ENCODE data around the gene VIPAS39.
"Not testable (repeated sequence)": the region's sequence is repeated elsewhere in the genome, so short reads cannot be mapped to it uniquely, and the experiment has no call there.

Gene VIPAS39

DNA sequence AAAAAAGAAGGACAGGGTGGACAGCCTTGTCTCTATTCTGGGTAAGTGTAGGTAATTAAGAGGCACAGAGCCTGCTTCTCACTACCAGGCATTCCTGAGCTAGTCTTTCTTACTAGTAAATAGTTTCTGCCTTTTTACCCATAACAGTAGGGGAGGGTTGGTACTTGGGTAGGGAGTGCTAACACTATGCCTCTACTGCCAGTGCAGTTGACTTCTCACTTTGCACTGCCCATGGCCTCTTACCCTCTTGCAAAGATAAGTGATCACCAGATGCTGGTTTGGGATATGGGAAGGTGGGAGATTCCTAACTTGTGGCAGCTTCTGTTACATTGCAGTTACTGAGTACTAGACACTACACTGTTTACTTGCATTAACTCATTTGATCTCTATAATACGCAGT, 12.1 kb upstream of the VIPAS39 start:
- DNase-seq: no peak

DNA sequence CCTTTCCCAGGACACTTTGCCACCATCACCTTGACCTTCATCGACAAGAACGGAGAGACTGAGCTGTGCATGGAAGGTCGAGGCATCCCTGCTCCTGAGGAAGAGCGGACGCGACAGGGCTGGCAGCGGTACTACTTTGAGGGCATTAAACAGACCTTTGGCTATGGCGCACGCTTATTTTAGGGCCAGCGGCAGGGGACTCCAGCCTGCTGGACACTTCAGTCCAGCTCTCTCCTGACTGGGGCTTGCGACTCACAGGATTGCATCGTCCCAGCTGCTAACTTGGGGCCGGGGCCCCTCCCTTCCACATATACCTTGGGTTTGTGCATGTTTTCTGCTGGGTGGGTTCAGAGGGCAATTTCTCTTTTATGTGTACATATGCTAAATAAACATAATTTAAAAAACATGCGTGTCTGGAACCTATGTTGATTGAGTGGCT, 11.7 kb upstream of the VIPAS39 start:
- DNase-seq: no peak

DNA sequence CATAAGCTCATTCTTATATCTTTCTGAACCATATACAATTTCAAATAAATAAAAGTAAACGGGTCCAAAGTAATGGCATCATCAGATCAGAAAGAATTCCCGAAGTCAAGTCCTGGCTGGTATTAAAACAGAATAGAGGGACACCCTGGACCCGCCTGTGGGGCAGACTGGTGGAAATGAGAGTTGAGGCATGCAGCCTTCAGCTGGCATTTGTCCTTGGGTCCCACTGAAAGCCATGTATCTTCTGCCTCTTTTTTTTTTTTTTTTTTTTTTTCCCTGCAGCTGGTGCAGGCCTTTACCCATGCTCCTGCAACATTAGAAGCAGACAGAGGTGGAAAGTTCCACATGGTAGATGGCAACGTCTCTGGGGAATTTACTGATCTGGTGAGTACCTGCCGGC, 10.4 kb upstream of the VIPAS39 start:
- DNase-seq: no peak

DNA sequence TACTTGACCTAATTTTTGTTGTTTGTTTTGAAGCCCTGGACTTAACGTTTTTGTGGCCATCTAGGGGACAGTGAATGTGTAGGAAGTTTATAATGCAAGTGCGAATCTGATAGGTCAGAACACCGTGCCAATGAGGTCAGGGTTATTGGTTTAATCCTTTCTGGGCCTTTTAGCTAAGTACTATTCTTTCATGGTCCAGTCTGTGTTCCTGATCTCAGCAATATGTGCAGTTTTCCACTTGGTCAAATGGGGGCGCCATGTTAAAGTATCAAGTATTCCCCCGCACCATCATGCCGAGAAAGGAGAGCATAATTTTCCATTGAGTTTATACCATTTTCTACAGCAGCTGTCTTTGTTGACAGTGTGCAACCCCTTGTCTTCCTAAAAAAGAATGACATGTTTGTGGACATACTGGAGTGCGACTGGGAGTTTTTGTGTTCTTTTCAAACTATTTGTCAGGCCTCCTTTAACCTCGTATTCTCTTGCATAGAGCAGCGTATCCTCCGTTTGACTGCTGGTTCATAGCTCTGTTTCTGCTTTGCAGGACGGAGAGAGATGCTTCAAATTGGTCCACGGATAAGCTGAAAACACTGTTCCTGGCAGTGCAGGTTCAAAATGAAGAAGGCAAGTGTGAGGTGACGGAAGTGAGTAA, 1.8 kb upstream of the VIPAS39 start:
- DNase-seq: peak in 2 of 4 experiments; percentile 9 to 31

DNA sequence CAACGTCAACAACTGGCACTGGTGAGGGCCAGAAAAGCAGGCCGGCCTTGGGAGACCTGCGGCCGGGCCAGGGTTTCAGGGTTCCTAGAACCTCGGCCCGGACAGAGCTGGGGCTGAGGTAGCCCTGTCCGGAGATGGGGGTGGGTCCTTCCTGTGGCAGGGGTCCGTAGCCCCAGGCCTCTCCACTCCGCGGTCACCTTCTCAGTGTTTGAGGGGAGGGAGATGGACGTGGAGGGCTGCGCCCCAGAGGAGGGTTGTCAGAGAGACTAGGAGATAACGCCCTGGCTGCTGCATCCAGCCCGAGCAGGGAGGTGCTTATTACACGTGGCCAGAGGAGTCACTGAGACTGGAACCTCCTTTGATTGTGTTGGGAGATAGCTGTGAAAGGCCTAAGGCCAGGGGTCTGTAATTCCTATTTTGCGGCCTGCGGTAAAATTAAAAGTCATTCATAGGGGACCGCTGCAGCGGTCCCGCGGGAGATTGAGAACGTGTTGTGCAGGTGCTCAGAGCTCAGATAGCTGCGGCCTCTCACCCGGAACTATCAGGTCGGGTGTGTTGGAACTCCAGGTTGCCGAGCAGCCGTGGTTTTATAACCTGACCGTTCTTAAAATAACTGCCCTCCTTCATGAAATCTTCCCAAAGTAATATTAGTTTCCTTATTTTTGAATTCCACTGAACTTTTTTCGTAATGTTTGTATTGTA, 999 bp upstream of the VIPAS39 start:
- DNase-seq: peak in 2 of 4 experiments; percentile 6 to 38

DNA sequence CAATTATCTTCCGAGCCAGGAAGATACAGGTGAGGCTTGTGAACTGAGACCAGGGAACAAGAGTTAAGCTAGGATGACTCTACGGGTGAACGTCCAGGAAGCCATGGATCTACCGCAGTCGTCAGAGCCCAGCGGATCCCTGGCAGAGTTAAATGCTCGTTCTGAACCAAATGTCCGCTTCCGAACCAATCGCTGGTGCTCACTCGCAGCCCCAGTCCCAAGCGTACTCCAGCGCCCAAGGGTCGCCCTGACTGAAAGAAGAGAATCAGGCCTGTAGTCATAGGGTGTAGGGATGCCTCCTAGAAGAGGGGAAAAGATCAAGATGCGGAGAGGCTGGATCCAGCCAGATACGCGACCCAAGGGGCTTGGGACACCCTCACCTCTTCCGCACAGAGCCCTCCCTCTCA, 283 bp downstream of the VIPAS39 start:
- DNase-seq: no peak

DNA sequence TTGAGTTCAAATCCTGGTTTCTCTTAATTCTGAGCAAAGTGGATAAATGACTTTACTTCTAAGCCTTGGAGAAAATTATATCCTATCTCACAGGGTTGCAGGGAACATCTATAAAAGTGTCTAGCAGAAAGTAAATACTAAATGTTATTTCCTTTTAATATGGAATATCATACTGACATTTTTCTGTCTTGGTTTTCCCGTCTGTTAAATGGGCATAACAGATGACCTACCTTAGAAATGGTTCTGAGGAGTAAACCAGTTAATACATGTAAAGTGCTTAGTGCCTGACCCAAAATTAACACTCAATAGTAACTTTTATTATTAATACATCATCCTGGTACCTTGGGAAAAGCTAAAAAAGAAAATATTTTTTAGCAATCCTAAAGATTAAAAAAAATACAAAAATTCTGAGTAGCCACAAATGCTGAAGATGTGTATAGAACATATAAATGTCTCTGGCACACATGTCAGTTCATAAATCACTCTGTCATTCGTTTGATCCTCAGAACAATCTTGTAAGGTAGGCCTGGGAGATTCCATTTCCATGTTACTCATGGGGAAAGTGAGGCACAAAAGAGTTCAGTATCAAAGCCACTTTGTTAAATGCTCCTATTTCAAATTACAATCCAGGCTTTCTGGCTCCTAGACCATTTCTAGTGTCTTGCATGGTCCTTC, 1.3 kb downstream of the VIPAS39 start:
- DNase-seq: no peak

DNA sequence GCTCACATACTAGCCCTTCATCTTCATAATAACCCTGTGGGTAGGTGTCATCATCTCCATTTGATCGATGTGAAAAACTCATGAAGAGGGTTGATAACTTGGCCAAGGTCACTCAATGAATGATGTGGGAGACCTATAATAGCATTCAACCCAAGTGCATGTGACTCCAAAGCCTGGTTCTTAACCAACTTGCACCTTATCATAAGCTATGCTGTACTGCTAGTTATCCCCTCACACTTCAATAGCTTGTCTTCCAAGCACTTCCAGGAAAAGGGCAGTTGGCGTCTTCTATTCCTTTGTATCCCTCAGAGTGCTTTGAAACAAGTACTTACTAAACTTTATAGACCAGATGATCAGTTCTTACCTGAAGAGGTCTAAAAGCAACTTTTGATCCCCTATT, 15.2 kb downstream of the VIPAS39 start:
- no peak for DNase-seq

DNA sequence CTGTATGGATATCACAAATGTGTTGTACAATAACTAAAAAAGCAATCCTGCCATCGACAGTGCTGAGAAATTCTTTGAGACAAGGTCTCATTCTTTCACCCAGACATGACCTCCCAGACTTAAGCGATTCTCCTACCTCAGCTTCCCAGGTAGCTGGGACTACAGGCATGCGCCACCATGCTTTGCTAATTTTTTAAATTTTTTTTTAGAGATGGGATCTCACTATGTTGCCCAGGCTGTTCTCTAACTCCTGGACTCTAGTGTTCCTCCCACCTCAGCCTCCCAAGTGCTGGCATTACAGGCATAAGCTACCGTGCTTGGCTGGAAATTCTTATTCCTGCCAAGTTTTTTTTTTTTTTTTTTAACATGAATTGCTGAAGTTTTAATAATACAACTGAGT, 17.5 kb downstream of the VIPAS39 start:
- no peak for DNase-seq

DNA sequence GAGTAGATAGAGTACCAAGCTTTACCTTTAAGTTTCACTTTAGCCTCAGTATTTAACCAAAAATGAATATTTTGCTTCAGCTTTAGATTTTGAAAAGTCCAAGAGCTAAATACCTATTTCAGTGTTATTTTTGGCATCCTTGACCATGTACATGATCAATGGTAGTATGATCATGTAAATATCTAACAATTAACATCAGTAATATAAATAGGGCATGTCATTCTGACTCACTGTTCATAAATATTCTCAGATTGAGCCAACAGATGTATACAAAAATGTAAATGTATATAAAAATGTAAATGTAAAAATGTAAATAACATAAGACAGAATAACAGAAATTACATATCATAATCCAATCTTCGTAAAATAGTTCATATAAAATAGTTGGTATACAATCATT, 18.8 kb downstream of the VIPAS39 start:
- no peak for DNase-seq

DNA sequence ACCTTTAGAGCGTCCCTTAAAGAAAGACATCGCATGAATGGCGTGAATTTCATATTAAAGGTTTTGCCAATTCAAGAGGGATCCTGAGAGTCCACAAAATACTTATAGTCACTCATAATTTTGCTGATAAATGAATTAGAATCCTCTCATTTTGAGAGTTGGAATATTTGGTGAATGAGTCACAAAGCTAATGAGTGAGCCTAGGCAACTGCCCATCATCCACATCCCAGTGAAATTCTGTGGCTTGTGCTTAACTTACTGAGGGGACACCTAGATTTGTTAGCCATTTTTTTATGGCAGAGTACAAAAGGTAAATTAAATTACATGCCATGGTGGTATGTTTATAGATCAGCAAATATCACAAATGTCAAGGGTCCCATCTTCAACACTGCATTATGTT, 21.4 kb downstream of the VIPAS39 start:
- DNase-seq: no peak

DNA sequence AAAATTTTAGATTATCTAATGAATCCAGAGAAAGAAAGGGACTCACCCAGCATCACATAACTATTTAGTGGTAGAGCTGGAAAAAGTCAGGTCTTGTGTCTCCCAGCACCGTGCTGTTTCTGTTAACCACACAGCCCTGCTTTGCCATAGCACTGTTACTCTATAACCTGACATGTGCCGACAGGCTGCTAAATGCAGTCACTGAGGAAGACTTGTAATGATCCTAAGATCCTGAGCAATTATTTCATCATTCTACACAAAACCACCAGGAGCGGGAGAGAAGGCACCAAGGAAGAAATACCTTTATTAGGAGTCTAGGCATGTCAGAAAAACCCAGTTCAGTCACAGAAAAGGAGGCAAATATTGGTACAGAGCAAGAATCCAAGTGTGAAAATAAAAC, 31.0 kb downstream of the VIPAS39 start:
- no peak for DNase-seq

DNA sequence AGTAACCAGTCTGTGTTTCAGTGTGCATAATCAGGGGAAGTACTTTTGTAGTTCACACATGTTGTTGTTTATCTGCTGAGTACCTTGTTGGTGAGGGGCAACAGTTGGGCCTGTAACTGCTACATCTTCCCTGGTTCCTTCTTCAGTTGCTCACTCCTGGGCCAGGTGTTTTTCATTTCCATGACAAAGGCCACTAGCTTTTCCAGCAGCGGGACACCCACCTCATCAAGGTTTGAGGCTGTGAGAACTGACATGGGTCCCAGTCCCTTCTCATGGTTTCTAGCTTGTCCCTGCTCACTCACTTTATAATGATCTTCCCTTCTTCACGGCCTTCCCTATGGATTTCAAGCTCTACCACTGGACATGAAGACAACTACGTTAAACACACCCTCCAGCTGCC, 32.5 kb downstream of the VIPAS39 start:
- no peak for DNase-seq

DNA sequence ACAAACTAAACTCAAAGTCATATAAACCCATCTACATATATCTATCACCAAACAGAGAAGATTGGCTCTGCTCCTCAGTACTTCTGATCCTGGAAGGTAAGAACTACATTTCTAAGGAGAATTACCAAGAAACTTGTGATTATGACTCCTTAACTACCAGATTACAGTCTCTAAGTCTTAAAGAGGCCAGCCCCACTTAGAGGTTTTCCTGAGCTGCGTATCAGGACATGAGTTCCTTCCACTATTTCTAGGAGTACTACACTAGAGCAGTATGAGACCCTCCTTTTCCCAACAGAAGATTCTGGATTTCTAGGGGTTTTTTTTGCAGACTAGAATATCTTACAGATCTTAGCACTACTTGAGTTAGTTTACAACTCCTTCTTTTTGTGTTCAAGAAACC, 34.0 kb downstream of the VIPAS39 start, which contains the start of gene NOXRED1:
TSS of gene NOXRED1 (minus strand) at position 101 of the 400 bp plus-strand sequence. CDS start 634 bp downstream, outside the sequence.
- DNase-seq: no peak

DNA sequence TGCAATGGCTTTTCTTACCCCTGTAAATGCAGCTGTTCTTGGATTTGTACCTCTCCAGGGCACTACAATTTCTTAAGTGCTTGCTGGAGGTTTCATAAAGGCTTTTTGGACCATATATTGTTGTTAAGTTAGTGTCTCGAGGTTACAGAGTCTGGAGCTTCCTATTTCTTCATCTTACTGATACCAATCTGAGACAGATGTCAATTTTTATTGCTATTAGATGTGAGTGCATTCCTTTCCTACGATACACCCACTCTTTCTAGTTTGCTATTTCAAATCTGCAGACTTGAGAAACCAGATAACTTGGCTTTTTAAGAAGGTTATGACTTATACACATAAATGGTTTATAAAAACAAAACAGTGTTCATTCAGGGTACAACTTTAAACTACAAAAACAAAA, 36.2 kb downstream of the VIPAS39 start:
- DNase-seq: no peak

DNA sequence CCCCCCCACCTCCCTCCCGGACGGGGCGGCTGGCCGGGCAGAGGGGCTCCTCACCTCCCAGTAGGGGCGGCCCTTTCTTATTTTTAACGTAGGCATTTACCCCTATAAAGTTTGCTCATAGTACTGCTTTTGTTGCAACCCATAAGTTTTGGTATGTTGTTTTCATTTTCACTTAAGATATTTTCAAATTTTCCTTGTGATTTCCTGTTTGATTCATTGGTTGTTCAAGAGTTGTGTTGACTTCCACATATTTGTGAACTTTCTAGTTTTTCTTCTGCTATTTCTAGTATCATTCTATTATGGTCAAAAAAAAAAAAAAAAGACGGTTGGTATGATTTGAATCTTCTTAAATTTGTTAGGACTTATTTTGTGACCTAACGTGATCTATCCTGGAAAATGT, 40.6 kb downstream of the VIPAS39 start:
- DNase-seq: no peak

DNA sequence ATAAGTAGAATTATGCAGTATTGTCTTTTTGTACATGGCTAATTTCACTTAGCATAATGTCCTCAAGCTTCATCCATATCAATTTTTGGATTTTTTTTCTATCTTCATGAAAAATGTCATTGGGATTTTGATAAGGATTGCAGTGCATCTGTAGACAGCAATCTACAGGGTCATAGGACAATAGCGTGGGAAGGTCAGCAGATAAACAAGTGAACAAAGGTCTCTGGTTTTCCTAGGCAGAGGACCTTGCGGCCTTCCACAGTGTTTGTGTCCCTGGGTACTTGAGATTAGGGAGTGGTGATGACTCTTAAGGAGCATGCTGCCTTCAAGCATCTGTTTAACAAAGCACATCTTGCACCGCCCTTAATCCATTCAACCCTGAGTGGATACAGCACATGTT, 41.3 kb downstream of the VIPAS39 start:
- not testable (repeated sequence) for DNase-seq

DNA sequence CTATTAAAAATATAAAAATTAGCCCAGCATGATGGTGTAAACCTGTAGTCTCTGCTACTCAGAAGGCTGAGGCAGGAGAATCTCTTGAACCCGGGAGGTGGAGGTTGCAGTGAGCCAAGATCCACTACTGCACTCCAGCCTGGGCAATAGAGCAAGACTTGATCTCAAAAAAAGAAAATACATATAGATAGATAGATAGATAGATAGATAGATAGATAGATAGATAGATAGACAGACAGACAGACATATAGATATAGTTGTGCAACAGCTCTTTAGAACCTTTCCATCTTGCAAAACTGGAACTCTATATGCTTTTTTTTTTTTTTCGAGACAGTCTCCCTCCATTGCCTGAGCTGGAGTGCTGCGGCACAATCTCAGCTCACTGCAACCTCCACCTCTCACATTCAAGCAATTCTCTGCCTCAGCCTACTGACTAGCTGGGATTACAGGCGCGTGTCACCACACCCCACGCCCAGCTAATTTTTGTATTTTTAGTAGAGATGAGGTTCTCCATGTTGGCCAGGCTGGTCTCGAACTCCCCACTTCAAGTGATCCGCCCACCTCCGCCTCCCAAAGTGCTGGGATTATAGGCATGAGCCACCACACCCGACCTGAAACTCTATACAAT, 41.9 kb downstream of the VIPAS39 start:
- DNase-seq: not testable (repeated sequence)

DNA sequence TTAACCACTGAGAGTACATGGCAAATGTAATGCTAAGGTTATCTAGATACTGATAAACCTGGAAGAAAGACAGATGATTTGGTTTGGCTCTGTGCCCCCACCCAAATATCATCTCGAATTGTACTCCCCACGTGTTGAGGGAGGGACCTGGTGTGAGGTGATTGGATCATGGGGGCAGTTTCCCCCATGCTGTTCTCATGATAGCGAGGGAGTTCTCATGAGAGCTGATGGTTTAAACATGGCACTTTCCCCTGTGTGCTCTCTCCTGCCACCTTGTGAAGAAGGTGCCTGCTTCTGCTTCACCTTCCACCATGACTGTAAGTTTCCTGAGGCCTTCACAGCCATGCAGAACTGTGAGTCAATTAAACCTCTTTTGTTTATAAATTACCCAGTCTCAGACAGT, 48.3 kb downstream of the VIPAS39 start:
- DNase-seq: no peak

DNA sequence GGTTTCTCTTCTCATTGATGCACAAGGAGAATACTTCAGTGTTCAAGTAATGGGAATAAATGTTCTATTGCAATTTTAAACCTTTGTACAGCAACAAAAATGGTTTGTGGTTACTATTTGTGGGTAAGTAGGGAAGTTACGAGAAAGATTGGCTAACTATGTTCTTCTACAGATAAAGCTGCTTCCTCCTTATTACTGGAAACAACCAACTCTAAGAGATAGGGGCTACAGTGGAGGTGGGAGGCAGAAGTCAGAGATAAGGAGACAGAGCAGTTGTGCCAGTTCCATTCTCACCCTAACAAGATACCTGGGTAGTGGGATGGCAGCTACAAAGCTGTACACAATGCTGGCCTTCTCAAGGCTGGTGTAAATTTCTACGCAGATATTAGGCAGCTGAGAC, 50.2 kb downstream of the VIPAS39 start:
- no peak for DNase-seq

DNA sequence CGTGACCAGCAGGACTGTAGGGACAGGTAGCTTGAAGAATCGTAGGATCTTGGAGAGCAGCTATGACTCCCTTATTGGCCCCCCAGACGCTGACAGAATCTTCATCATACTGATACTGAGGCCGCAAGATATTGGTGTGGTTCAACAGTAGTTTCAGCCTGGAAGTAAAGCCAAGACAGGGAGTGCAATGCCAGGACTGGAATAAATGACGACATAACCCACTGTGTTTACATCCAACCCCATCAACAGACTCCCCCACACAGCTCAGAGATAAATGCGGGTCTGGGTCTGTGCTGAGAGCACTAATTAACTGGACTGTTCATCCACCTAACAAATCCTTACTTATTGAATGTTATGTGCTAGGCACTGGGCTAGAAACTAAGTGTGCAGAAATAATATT, 50.7 kb downstream of the VIPAS39 start:
- no peak for DNase-seq

DNA sequence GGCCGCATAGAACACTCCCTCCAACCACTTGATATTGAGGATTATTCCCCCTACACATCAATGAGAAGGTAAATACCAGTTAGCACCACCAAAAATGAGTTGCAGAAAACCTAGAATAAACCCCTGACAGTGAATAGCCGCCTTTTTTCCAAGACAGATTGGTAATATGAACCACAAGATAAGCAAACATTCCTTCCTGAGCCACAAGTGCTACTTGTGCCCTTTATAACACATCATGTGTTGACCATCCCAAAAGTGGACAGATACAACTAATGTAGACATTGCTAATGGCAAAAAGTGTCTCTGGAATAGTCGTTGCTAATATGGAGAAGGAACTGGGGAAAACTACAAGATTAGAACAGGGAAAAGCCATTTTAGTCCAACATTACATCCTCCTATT, 51.3 kb downstream of the VIPAS39 start:
- no peak for DNase-seq

DNA sequence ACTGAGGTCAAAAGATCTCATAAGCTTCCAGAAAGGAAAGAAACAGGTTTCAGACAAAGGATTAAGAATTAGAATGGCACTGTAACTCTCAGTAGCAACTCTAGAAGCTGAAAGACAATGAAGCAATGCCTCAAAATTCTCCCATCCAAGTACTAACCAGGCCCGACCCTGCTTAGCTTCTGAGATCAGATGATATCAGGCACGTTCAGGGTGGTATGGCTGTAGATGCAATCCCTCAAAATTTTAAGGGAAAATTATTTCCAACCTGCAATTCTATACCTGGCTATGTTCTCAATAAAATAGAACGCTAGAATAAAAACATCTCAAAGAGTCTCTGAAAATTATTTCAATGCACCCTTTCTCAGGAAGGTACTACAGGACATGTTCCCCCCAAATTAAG, 53.6 kb downstream of the VIPAS39 start:
- DNase-seq: no peak

DNA sequence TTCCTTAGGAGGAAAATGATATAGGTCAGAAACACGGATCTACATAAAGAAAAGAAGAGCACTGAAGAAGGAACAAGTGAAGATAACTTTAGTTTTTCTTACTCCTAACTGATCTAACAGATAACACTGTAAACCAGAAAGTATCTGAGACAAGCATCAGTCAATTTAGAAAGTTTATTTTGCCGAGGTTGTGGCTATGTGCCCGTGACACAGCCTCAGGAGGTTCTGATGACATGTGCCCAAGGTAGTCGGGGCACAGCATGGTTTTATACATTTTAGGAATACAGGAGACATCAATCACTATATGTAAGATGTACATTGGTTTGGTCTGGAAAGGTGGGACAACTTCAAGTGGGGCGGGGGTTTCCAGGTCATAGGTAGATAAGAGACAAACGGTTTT, 57.2 kb downstream of the VIPAS39 start:
- DNase-seq: no peak

Measured in activated CD4-positive, CD25-positive, alpha-beta regulatory T cell (primary cell).